ENCODE measurements around the gene PRSS58. TPM values are rescaled to one million over a fixed set of nuclear protein-coding genes. Genes with fewer than 3 reads are reported as not detected.

PRSS58 gene
- total and polyA plus RNA-seq, 9 of the 15 experiments (the other 6 are each of a cell fraction or from before 2014, with no cell fraction given) = not detected

GRCh38 chr7:142272841-142273240 lies 15.0 kb upstream of the PRSS58 start:
- H3K27ac ChIP-seq (ENCODE audit: extremely low read depth, low read depth, low read length) = no peak overlapping the region
- no peak overlapping the region for H3K4me3 ChIP-seq
- intact Hi-C loops (cut with micrococcal nuclease) = loop anchor here (10.0 kb wide), 1 partner anchor 298 kb away; the partner anchor contains the start of gene TAS2R38
- in situ Hi-C loops (cut with MboI) = no loop called here
- no peaks in the 10 kb centered on the region for H3K36me3 ChIP-seq (ENCODE audit: control insufficient read depth, insufficient read depth, low read length)
- no peaks in the 10 kb centered on the region for H3K9me1 ChIP-seq (ENCODE audit: control insufficient read depth, insufficient read depth, low read length)
- FAIRE-seq (no peak), ATAC-seq (no peak), DNase-seq (ENCODE audit: extremely low read depth in 1 of 4, low spot score in 3 of 4) (no peak)
- POLR2A ChIA-PET = no interaction called here
- no peaks in the 10 kb centered on the region for H4K20me1 ChIP-seq (replicated peaks; ENCODE audit: control insufficient read depth, insufficient read depth, low read length)
- no peaks in the 10 kb centered on the region for H3K27me3 ChIP-seq (ENCODE audit: control insufficient read depth in 2 of 2, insufficient read depth in 2 of 2, low read length in 2 of 2)
- no peak overlapping the region for H2AFZ ChIP-seq (ENCODE audit: low read depth, low read length)
- TF ChIP-seq MAFF (IDR thresholded peaks at IDR 0.05; ENCODE audit: low read length) = no peak
- TF ChIP-seq MTA3 (IDR thresholded peaks at IDR 0.05; ENCODE audit: borderline replicate concordance) = no peak
- TF ChIP-seq SNIP1 (IDR thresholded peaks at IDR 0.05; ENCODE audit: low read depth) = no peak
- TF ChIP-seq STAT5A (IDR thresholded peaks at IDR 0.05; ENCODE audit: borderline replicate concordance, low read length) = no peak
- TF ChIP-seq ERF (CRISPR knock-in tag; IDR thresholded peaks at IDR 0.05) = no peak
- no peak for TF ChIP-seq FOXJ2 (tag; IDR thresholded peaks at IDR 0.05)
- no peak for TF ChIP-seq NFXL1 (CRISPR knock-in tag; IDR thresholded peaks at IDR 0.05)
- TF ChIP-seq SMARCB1 (IDR thresholded peaks at IDR 0.05; ENCODE audit: insufficient read length, low read depth) = no peak
- no peak for TF ChIP-seq HMGN3 (IDR thresholded peaks at IDR 0.05; ENCODE audit: borderline replicate concordance, extremely low read depth, insufficient read length, low read depth, low read length)
- no peak for TF ChIP-seq ELK3 (CRISPR knock-in tag; IDR thresholded peaks at IDR 0.05)
- no peak for TF ChIP-seq EWSR1 (IDR thresholded peaks at IDR 0.05; ENCODE audit: borderline replicate concordance, low read depth, partially characterized antibody)
- TF ChIP-seq CBFB (CRISPR knock-in tag; IDR thresholded peaks at IDR 0.05) = no peak
- no peak for TF ChIP-seq ZNF280B (CRISPR knock-in tag; IDR thresholded peaks at IDR 0.05)
- no peak for TF ChIP-seq IRF1 (CRISPR knock-in tag; IDR thresholded peaks at IDR 0.05; ENCODE audit: borderline replicate concordance)
- no peak for TF ChIP-seq UBTF (IDR thresholded peaks at IDR 0.05; ENCODE audit: borderline replicate concordance in 1 of 2, low read depth in 2 of 2, low read length in 2 of 2)
- TF ChIP-seq SMARCC2 (IDR thresholded peaks at IDR 0.05; ENCODE audit: low read depth) = no peak
- TF ChIP-seq GABPB1 (CRISPR knock-in tag; IDR thresholded peaks at IDR 0.05) = no peak
- CTCF ChIA-PET (ENCODE audit: low intra/inter-chr PET ratio) = no interaction called here
- WGBS (ENCODE audit: insufficient coverage, low coverage, missing lambda C conversion rate) = 0% methylated on average over 2 of the region's 2 CpGs
- no peaks in the 10 kb centered on the region for H3K4me1 ChIP-seq (replicated peaks in 1 of 2; ENCODE audit: control insufficient read depth in 2 of 2, insufficient read depth in 2 of 2, low read length in 2 of 2)
- H3K4me2 ChIP-seq (ENCODE audit: insufficient read depth, low read length) = no peak overlapping the region
- H3K9me3 ChIP-seq (replicated peaks; ENCODE audit: control insufficient read depth, insufficient read depth, low read depth, low read length) = no peaks in the 10 kb centered on the region
- BruUV-seq (replicated peaks) = no TSS peak
- H3K9ac ChIP-seq (ENCODE audit: insufficient read depth in 1 of 2, low read depth in 2 of 2, low read length in 2 of 2) = no peak overlapping the region
- no peaks in the 10 kb centered on the region for H3K79me2 ChIP-seq (ENCODE audit: control insufficient read depth, insufficient read depth, low read length)
